AG08395 (cell line): ENCODE results near the gene F13B.
"Not testable (repeated sequence)": the region's sequence is repeated elsewhere in the genome, so short reads cannot be mapped to it uniquely, and the experiment has no call there.

Experiments used
- DNase-seq: peaks from one replicate; pipeline ENCODE4 v3.0.0; 2012; ENCODE audit warnings: mixed read lengths, low spot score

Gene F13B

DNA sequence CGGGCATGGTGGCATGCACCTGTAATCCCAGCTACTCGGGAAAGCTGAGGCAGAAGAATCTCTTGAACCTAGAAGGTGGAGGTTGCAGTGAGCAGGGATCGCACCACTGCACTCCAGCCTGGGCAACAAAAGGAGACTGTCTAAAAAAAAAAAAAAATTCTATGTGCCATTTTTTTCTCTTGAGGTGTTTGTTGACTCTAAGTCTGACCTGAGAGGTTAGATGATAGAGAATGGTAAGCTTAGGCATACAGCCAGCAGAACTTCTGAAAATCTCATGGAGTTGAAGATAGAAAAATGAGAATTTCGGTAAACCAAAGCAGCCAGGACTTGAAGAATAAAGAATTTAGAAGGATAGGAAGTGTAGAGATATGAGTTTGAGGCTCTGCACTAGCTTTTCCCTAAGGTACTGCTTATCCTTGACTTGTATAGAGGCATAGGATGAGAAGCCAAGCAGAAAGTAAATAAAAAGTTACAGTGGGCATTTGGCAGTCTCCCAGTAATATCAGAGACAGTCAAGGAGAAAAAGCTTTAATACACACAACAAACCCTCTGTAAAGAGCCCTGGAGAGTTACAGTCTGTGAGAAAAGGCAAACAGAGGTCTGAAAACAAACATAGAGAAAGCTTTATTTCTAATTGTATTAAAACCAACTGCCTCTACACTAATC is 24.3 kb downstream of the F13B start:
- no peak for DNase-seq

DNA sequence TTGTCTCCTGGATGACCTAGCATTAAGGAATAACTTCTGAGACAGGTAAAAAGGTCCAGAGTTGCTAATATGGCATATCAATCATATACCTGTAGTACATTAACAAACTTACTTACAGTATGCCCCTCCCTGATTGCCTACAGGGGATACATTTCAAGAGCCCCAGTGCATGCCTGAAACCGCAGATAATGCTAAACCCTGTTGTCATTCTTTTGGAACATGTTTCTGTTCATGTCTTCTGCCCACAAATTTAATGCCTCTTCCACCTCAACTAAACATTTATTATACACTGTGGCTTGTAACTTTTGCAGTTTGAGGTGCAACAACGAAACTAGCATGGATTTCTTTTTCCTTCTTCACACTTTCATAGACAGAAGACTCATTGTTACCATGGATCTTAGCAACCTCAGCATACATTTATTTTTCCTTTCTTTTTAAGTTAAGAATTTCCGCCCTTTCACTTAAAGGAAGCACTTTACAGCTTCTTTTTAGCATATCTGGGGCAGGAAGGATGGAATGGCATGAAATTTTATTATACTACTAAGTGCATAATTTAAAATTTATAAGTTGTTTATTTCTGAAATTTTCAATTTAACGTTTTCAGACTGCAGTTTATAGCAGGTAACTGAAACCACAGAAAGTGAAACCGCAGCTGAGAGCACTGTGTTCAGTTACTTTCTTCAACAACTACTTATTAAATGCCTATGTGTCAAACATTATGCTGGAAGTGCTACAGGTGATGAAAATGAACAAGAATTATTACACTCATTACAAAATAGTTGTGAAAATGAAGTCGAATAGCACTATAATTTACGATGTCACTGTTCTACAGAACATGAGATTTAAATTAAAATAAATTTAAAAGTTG is 25.3 kb downstream of the F13B start:
- DNase-seq, result no peak

DNA sequence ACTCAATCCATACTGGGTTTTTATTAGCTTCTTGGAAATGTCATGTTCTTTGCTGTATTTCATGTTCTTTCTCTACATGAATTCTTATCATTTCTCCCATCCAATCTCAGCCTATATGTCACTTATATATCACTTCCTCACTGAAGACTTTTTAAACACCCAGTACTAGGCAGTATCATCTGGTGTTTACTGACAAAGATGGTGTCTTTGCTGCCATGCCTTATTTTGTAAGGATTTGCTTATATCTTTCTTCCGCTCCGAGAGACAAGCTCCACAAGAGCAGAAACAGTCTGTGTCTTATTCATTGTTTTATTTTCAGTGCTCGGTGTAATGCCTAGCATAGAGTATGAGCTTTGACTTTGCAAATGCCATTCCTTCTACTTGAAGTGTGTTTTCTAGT is 30.2 kb downstream of the F13B start:
- no peak for DNase-seq

DNA sequence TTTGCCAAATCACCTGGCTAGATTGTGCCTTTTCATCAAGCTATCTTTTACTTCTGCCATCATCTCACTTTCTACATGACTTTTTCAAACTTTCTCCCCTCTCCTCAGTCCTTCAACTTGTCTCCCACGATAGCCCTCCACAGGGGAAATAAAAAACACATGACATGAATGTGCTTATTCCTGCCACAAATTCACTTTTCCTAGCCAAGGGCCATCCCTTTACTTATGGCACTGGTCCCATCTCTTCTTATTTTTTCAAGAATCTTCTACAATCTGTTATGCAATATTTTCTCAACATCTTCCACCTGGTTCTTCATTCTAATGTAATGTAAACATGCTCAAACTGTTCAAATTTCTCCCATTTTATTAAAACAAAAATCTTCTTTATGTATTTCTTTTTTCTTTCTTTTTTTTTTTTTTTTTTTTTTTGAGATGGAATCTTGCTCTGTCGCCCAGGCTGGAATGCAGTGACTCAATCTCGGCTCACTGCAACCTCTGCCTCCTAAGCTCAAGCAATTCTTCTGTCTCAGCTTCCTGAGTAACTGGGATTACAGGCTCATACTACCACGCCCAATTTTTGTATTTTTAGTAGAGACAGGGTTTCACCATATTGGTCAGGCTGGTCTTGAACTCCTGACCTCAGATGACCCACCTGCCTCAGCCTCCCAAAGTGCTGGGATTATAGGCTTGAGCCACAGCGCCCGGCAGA is 32.3 kb downstream of the F13B start:
- DNase-seq, result peak; percentile 27

DNA sequence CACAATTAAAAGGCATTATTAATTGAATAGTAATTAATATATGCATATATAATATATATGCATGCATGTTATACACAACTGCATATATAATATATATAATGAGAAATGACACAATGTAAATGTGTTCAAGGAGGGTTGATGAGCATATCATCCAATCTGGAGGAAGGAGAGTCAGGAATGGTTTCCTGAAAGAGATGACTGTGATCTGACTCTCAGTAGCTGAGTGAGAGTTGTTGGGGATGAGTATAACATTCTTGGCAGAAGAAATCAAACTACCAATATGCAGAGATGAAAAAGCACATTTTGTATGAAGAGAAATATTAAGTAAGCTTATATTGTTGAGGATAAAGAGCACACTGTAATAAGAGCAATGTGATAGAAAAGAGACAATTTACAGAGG is 37.3 kb downstream of the F13B start:
- DNase-seq, result peak; percentile 26

DNA sequence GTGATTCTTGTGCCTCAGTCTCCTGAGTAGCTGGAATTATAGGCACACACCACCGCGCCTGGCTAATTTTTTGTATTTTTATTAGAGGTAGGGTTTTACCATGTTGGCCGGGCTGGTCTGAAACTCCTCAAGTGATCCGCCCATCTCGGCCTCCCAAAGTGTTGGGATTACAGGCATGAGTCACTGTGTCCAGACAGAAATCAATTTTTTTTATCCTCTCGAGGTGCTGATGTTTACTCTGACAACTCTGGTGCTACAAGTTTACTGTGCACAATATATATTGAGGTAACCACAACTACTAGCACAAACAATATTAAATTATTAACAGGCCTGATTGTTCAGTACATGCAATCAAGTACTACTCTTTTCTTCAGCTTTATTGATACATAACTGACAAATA is 39.7 kb downstream of the F13B start:
- DNase-seq, result no peak

DNA sequence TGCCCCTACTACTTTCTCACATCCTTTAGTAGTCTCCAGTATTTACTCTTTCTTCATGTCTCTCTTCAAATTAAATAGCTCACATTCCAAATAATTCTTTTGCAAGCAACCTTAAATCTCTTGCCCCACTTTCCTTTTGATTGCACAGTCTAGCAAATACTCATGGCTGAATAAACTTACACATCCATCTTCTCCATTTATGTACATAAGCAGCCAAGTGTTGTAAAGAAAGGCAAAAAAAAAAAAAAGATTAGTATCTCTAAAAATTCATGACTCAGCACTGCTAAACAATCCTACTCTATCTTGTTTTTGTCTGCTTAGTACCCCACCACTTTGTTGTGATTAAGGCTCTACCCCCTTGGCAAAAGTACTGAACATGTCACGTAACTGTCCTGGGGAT is 42.6 kb downstream of the F13B start:
- no peak for DNase-seq

DNA sequence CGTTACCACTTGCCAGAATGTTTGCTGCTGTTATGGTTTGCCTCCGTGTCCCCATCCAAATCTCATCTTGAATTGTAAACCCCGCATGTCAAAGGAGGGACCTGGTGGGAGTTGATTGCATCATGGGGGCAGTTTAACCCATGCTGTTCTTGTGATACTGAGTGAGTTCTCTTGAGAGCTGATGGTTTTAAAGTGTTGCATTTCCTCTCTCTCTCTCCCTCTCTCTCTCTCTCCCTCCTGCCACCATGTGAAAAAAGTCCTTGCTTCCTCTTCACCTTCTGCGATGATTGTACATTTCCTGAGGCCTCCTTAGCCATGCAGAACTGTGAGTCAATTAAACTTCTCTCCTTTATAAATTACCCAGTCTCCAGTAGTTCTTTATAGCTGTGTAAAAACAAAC is 45.3 kb downstream of the F13B start:
- DNase-seq, result no peak

DNA sequence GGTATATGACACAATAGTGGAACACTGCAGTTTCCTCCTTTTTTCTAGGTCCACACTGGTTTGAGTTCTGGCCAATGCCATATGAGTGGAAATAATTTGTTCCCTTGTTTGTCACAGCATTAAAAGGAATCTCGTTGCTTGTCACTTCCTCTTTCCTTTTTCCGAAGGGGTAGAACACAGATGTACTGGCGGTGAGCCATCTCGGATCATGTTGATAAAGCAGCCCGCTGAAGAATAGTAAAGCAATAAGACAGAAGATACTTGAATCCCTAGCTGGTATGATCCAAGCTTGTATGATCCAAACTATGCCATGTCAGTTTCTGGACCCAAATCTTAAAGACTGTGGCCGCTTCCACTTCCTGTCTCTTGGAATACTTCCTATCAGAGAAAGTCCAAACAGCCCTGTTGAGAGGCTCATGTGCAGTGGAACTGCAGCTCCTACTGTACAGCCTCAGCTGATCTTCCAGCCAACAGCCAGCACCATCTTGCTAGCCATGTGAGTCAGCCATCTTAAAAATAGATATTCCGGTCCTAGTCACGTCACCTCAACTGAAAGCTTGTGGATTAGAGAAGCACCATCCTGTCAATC is 49.4 kb downstream of the F13B start:
- DNase-seq, result no peak

DNA sequence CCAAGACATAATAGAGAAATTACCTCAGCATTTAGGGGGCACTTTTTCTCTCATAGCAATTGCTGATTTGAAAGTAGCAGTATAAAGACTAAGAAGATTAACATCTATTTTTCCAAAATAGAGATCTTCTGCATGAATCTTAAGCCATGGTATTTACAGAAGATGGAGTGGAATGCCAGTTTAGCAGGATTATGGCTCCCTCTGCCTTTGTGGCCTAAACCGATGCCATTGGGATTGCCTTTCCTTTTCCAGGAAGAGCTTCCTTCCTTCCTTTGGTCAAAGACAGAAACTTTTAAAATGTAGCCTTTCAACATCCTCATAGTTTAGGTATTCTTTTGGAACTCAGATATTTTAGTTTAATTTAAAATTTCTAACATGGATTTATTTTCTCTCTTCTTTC is 50.3 kb downstream of the F13B start:
- no peak for DNase-seq

DNA sequence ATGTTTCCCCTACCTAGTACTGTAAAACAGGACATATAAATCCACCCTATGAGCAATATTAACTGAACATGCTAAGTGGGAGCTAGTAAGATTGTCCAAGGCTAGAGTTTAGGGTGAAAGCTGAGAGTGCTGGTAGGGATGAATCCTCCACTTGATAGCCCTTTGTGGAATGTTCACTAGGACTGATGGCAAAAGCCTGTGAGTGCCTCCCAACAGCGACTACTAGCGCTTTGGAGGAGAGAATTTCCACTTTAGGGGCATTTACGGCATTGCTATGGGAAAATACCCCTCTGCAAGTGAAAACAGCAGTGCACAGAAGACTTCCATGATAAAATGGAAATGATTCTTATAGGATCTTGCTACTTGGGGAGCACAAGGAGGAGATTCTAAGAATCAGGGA is 53.8 kb downstream of the F13B start:
- no peak for DNase-seq

DNA sequence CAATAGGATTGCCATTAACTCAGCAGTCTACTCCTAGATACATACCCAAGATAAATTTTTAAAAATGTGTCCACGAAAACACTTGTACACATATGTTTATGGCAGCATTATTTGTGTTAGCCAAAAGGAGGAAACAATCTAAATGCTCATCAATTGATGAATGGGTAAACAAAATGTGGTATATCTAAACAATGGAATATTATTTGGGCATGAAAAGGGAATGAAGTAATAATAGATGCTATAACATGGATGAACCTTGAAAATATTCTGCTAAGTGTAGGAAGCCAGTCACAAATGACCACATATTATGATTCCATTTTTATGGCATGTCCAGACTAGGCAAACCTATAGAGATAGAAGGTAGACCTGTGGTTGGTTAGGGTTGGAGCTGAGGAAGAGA is 55.4 kb downstream of the F13B start:
- DNase-seq, result no peak

DNA sequence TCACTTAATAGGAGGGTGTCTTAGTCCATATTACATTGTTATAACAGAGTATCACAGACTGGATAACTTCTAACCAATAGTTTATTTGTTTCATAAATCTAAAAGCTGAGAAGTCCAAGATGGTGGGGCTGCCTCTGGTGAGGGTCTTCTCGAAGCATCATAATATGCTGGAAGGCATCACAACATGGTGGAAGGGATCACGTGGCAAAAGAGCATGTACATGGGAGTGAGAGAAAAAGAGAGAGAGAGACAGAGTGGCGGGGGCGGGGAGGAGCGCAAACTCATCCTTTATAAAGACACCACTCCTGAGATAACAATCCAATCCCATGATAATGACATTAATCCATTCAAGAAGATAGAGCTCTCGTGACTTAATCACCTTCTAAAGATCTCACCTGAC is 58.2 kb downstream of the F13B start:
- no peak for DNase-seq

DNA sequence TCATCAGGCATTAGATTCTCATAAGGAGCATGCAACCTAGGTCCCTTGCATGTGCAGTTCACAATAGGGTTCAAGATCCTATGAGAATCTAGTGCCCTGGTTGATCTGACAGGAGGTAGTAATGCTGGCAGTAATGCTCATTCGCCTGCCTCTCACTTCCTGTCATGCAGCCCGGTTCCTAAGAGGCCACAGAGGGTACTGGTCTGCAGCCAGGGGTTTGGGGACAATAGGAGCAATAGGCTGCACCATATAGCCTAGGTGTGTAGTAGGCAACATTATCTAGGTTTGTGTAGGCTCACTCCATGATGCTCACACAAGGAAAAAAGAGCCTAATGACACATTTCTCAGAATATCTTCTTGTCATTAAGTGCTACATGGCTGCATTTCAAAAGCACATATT is 63.9 kb downstream of the F13B start:
- no peak for DNase-seq

DNA sequence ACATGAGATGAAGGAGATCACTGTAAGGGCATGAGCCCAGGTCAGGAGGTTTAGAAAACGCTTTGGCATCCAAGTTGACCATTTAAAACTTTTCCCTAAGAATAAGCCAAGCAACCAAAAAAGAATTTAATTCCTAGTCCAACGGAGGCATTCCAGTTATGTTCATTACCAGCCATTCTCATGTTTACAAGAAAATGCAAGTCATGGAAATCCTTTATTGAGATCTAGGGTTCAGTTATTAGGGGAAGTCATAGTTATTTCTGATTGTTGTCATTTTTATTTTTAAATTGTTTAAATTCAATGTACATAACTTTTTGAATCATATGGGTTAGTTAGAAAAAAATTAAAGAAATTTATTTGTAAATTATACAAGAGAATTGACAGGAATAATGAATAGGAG is 65.2 kb downstream of the F13B start:
- no peak for DNase-seq

DNA sequence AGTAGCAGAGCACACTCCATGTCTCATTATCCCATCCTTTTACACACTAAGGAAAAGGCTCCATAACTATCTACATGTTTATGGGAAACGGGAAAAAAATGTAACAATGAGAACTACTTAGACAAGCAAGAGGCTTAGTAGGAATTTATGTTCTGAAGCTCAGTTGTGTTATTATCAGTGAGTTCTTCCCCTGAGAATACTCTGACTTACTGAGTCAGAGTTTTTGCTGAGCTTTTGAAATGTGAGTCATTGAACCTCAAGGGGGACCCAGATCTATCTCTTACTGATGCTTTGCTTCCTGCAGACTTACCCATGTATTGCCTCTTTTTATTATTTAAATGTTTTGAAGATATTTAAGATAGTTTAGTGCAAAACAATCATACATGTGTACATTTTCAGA is 69.6 kb downstream of the F13B start:
- DNase-seq, result peak; percentile 79

DNA sequence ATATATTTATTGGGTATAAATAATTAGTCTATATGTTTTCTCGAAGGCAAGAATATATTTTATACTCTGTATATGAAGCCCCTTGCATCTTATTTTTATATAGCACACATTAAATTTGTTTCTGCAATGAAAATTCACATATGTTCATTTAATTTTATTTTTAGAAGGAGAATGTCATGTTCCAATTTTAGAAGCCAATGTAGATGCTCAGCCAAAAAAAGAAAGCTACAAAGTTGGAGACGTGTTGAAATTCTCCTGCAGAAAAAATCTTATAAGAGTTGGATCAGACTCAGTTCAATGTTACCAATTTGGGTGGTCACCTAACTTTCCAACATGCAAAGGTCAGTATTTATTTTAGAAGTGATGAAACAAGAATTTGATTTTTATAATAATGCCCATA is 73.1 kb downstream of the F13B start:
- DNase-seq, result no peak

DNA sequence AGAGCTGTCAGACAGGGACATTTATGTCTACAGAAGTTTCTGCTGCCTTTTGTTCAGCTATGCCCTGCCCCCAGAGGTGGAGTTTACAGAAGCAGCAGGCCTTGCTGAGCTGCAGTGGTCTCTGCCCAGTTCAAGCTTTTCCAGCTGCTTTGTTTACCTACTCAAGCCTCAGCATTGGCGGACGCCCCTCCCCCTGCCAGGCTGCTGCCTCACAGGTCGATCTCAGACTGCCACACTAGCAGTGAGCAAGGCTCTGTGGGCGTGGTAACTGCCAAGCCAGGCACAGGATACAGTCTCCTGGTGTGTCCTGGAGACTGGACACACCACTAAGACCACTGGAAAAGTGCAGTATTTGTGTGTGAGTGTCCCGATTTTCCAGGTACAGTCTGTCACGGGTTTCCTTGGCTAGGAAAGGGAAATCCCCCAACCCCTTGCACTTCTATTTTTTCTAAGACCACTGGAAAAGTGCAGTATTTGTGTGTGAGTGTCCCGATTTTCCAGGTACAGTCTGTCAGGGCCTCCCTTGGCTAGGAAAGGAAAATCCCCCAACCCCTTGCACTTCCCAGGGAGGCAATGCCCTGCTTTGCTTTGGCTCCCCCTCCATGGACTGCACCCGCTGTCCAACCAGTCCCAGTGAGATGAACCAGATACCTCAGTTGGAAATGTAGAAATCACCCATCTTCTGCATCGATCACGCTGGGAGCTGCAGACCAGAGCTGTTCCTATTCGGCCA is 75.0 kb downstream of the F13B start:
- DNase-seq, result not testable (repeated sequence)
